Glutamatergic neuron (in vitro differentiated cells): ENCODE data around the gene KLC3. TPM values are rescaled to one million over a fixed set of nuclear protein-coding genes. Genes with fewer than 3 reads are reported as not detected.

Source experiments
- DNase-seq: peaks from one replicate; pipeline ENCODE4 v3.0.0; 2022
- H3K27ac Mint-ChIP-seq: one replicate; pipeline ENCODE4 v1.8.0; 2020; ENCODE audit warnings: mild to moderate bottlenecking, mixed read lengths, inconsistent platforms; ENCODE audit not compliant: unreplicated experiment
- H3K27me3 Mint-ChIP-seq: one replicate; pipeline ENCODE4 v1.8.0; 2020; ENCODE audit warnings: mild to moderate bottlenecking, moderate library complexity, mixed read lengths, inconsistent platforms; ENCODE audit not compliant: unreplicated experiment
- H3K36me3 Mint-ChIP-seq: one replicate; pipeline ENCODE4 v1.8.0; 2020; ENCODE audit warnings: mild to moderate bottlenecking, mixed read lengths, inconsistent platforms; ENCODE audit not compliant: unreplicated experiment
- H3K4me1 Mint-ChIP-seq: one replicate; pipeline ENCODE4 v1.8.0; 2020; ENCODE audit warnings: mild to moderate bottlenecking, low read depth, mixed read lengths, inconsistent platforms; ENCODE audit not compliant: unreplicated experiment
- H3K4me3 Mint-ChIP-seq: one replicate; pipeline ENCODE4 v1.8.0; 2020; ENCODE audit warnings: mild to moderate bottlenecking, mixed read lengths, inconsistent platforms; ENCODE audit not compliant: unreplicated experiment
- H3K9me3 Mint-ChIP-seq: one replicate; pipeline ENCODE4 v1.8.0; 2020; ENCODE audit warnings: mild to moderate bottlenecking, moderate library complexity, mixed read lengths, inconsistent platforms; ENCODE audit not compliant: unreplicated experiment
- total RNA-seq: library from RNA; stranded (reverse); fragmentation: NEBNext Ultra II Directional; extraction: Animal tissue kit (Norgen Biotek cat#: 25700); gene quantifications from one replicate; pipeline ENCODE4 v1.2.1, GENCODE V29; 2021; ENCODE audit not compliant: unreplicated experiment
- TF ChIP-seq, protein P1 (sequence below): fragments of 200-600 bp; sonication (generic); IDR thresholded peaks from one replicate; pipeline ENCODE4 v1.5.0; 2021; ENCODE audit not compliant: partially characterized antibody, unreplicated experiment

Gene KLC3
- total RNA-seq, 1 donor from 2014 or later, result not detected

DNA sequence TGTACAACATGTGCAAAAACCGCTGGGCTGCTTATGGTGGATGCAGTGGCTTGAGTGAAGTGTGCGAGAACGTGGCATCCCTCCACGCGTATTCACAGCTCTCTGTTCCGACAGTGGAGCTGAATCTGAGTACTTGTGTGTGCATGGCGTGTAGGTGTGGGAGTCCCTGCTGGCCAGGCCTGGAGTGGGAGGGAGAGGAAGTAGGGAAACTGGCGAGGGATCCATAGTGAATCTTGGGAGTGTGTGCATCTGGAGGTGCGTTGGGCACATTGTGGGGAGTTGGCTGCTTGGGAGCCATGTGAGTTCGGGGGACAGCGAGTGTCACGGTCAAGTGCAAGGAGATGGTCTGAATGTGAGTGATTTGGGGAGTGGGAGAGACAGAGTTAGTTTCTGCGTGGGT, 2.4 kb downstream of the KLC3 start:
- peaks cover 5% of the 10 kb centered on the region for H3K9me3 Mint-ChIP-seq
- H3K4me3 Mint-ChIP-seq, result no peak overlapping the region
- TF ChIP-seq, protein P1, sequence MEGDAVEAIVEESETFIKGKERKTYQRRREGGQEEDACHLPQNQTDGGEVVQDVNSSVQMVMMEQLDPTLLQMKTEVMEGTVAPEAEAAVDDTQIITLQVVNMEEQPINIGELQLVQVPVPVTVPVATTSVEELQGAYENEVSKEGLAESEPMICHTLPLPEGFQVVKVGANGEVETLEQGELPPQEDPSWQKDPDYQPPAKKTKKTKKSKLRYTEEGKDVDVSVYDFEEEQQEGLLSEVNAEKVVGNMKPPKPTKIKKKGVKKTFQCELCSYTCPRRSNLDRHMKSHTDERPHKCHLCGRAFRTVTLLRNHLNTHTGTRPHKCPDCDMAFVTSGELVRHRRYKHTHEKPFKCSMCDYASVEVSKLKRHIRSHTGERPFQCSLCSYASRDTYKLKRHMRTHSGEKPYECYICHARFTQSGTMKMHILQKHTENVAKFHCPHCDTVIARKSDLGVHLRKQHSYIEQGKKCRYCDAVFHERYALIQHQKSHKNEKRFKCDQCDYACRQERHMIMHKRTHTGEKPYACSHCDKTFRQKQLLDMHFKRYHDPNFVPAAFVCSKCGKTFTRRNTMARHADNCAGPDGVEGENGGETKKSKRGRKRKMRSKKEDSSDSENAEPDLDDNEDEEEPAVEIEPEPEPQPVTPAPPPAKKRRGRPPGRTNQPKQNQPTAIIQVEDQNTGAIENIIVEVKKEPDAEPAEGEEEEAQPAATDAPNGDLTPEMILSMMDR, result no peak
- H3K27ac Mint-ChIP-seq, result no peak overlapping the region
- H3K27me3 Mint-ChIP-seq, result peaks cover 7% of the 10 kb centered on the region
- DNase-seq, result no peak
- no peaks in the 10 kb centered on the region for H3K36me3 Mint-ChIP-seq
- H3K4me1 Mint-ChIP-seq, result no peaks in the 10 kb centered on the region

DNA sequence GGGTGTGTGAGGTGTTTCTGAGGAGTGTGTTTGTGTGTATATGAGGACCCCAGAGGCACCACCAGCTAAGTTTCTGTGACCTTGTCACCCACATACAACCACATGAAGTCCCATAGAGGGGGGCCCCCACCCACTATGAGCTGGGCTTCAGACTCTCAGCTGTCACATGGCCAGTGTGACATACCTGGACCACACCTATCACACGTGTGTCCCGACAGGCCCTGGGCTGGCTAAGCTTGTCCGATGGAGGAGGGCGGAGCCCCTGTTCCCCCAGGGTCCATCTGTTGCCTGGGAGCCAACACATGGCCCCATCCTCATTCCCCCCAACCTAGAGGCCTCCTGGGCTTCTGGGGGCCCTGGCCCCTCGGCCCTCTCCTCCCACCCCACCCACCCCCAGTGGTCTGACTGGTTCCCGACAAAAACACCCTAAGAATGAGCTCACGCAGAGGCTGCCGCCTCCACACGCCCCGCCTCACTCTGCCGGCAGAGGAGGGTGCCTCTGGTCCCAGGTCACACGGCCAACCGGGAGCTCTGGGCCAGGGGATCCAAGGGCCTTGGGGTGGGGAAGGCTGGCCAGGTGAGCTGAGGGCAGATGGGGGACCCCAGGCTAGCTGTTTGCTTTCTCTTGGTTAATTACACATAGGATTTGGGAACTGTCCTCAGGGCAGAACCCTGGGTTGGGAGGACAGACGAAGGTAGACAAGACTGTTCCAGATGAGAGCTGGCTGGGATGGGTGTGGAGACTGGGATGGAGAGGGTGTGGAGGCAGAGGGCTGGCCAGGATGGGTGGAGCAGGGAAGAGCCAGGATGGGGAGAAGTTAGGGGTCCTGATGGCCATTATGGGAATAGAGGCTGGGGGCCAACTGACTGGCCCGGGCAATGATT, 4.3 kb downstream of the KLC3 start:
- H3K4me1 Mint-ChIP-seq, result no peaks in the 10 kb centered on the region
- peaks cover 8% of the 10 kb centered on the region for H3K9me3 Mint-ChIP-seq
- peaks cover 11% of the 10 kb centered on the region for H3K27me3 Mint-ChIP-seq
- no peak for DNase-seq
- H3K4me3 Mint-ChIP-seq, result no peak overlapping the region
- H3K27ac Mint-ChIP-seq, result no peak overlapping the region
- H3K36me3 Mint-ChIP-seq, result no peaks in the 10 kb centered on the region
- TF ChIP-seq, protein P1, result no peak

DNA sequence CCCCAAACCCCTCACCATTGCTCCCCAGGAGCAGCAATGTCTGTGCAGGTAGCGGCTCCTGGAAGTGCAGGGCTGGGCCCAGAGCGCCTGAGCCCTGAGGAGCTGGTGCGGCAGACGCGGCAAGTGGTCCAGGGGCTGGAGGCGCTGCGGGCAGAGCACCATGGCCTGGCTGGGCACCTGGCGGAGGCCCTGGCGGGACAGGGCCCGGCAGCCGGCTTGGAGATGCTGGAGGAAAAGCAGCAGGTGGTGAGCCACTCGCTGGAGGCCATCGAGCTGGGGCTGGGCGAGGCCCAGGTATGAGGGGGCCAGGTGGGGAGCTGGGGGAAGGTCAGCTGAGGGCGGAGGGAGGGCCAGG, 4.9 kb downstream of the KLC3 start:
- H3K27ac Mint-ChIP-seq, result no peak overlapping the region
- H3K36me3 Mint-ChIP-seq, result no peaks in the 10 kb centered on the region
- H3K27me3 Mint-ChIP-seq, result peaks cover 7% of the 10 kb centered on the region
- H3K4me1 Mint-ChIP-seq, result no peaks in the 10 kb centered on the region
- TF ChIP-seq, protein P1, result no peak
- no peak for DNase-seq
- no peak overlapping the region for H3K4me3 Mint-ChIP-seq
- peaks cover 6% of the 10 kb centered on the region for H3K9me3 Mint-ChIP-seq

DNA sequence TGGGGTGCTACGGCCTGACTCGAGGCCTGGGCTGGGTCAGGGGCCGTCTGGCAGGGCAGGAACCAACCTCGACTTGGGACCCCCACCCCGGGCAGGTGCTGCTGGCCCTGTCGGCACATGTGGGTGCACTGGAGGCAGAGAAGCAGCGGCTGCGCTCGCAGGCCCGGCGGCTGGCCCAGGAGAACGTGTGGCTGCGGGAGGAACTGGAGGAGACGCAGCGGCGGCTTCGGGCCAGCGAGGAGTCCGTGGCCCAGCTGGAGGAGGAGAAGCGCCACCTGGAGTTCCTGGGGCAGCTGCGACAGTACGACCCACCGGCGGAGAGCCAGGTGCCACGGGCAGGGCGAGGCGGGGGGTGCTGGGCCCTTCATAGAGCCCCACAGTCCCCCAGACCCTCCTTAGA, 5.9 kb downstream of the KLC3 start:
- DNase-seq, result no peak
- H3K4me3 Mint-ChIP-seq, result no peak overlapping the region
- H3K36me3 Mint-ChIP-seq, result no peaks in the 10 kb centered on the region
- H3K27me3 Mint-ChIP-seq, result peaks cover 7% of the 10 kb centered on the region
- no peaks in the 10 kb centered on the region for H3K4me1 Mint-ChIP-seq
- H3K9me3 Mint-ChIP-seq, result peaks cover 8% of the 10 kb centered on the region
- TF ChIP-seq, protein P1, result no peak
- H3K27ac Mint-ChIP-seq, result no peak overlapping the region
